Measurements from ENCODE around the gene ZBED5. TPM values are rescaled to one million over a fixed set of nuclear protein-coding genes. Genes with fewer than 3 reads are reported as not detected.

ZBED5 gene
- total and polyA plus RNA-seq, 9 of the 15 experiments (the other 6 are each of a cell fraction or from before 2014, with no cell fraction given), result 12.4 to 70.7 (median 26.8) TPM

DNA sequence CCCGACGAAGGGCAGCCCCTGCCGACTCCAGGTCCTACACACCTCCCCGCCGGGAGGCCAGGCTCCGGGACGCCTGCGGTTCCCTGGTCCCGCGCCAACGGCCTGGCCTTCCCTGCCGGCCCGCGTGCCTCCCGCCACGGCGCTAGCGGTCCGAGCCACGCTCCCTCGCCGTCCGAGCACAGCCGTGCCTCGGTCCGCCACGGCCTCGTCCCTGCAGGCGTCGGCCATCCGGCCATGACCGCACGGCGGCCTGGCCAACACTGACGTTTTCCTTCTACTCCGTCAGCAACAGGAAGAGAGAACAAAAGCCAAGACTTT is 49.7 kb downstream of the ZBED5 start (continued):
- no peak for TF ChIP-seq BCLAF1 (IDR thresholded peaks at IDR 0.05; ENCODE audit: borderline replicate concordance in 1 of 2, control insufficient read depth in 1 of 2, low read depth in 2 of 2, low read length in 1 of 2)
- peak; percentile 56 for TF ChIP-seq ZBTB17 (CRISPR knock-in tag; IDR thresholded peaks at IDR 0.05)
- no peak for TF ChIP-seq TFE3 (CRISPR knock-in tag; IDR thresholded peaks at IDR 0.05)
- no peak for TF ChIP-seq HLTF (IDR thresholded peaks at IDR 0.05)
- TF ChIP-seq IRF2 (CRISPR knock-in tag; IDR thresholded peaks at IDR 0.05), result peak; percentile 44; the same call in 1 of the 2 replicates
- 0 out of 2 replicates have a peak, but pooled peaks have one; percentile 6 for TF ChIP-seq FOSL1 (tag; conservative IDR thresholded peaks at IDR 0.05)
- 0 out of 2 replicates have a peak, but pooled peaks have one; percentile 27 for TF ChIP-seq ZNF232 (CRISPR knock-in tag; IDR thresholded peaks at IDR 0.05)
- TF ChIP-seq FIP1L1 (IDR thresholded peaks at IDR 0.05; ENCODE audit: low read depth, low read length, poor library complexity, severe bottlenecking), result peak; percentile 90
- peak; percentile 99 for TF ChIP-seq CHD1 (IDR thresholded peaks at IDR 0.05; ENCODE audit: low read length)
- TF ChIP-seq NCOA6 (IDR thresholded peaks at IDR 0.05), result no peak
- no peak for TF ChIP-seq ATF7 (IDR thresholded peaks at IDR 0.05)
- peak; percentile 51 for TF ChIP-seq SAP30 (IDR thresholded peaks at IDR 0.05; ENCODE audit: borderline replicate concordance, insufficient read depth, low read depth, low read length, poor library complexity, severe bottlenecking)
- TF ChIP-seq ZFX (CRISPR knock-in tag; IDR thresholded peaks at IDR 0.05), result peak; percentile 77
- TF ChIP-seq RBBP5 (IDR thresholded peaks at IDR 0.05; ENCODE audit: borderline replicate concordance, insufficient read depth, low read length, poor library complexity, severe bottlenecking), result peak; percentile 68
- 0 out of 2 replicates have a peak, but pooled peaks have one; percentile 24 for TF ChIP-seq RUNX1 (IDR thresholded peaks at IDR 0.05; ENCODE audit: low read depth)
- TF ChIP-seq RBM22 (IDR thresholded peaks at IDR 0.05; ENCODE audit: low read depth, low read length, poor library complexity, severe bottlenecking), result peak; percentile 92
- no peak for TF ChIP-seq BRCA1 (IDR thresholded peaks at IDR 0.05)
- 0 out of 2 replicates have a peak, but pooled peaks have one; percentile 53 for TF ChIP-seq BRCA1 (CRISPR knock-in tag; IDR thresholded peaks at IDR 0.05)
- TF ChIP-seq, protein P1, sequence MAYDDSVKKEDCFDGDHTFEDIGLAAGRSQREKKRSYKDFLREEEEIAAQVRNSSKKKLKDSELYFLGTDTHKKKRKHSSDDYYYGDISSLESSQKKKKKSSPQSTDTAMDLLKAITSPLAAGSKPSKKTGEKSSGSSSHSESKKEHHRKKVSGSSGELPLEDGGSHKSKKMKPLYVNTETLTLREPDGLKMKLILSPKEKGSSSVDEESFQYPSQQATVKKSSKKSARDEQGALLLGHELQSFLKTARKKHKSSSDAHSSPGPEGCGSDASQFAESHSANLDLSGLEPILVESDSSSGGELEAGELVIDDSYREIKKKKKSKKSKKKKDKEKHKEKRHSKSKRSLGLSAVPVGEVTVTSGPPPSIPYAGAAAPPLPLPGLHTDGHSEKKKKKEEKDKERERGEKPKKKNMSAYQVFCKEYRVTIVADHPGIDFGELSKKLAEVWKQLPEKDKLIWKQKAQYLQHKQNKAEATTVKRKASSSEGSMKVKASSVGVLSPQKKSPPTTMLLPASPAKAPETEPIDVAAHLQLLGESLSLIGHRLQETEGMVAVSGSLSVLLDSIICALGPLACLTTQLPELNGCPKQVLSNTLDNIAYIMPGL (CRISPR knock-in tag; IDR thresholded peaks at IDR 0.05), result peak; percentile 80; the same call in 1 of the 2 replicates
